ENCODE measurements around the gene CLASP1.
"Not testable (repeated sequence)": the region's sequence is repeated elsewhere in the genome, so short reads cannot be mapped to it uniquely, and the experiment has no call there.

Gene CLASP1

DNA sequence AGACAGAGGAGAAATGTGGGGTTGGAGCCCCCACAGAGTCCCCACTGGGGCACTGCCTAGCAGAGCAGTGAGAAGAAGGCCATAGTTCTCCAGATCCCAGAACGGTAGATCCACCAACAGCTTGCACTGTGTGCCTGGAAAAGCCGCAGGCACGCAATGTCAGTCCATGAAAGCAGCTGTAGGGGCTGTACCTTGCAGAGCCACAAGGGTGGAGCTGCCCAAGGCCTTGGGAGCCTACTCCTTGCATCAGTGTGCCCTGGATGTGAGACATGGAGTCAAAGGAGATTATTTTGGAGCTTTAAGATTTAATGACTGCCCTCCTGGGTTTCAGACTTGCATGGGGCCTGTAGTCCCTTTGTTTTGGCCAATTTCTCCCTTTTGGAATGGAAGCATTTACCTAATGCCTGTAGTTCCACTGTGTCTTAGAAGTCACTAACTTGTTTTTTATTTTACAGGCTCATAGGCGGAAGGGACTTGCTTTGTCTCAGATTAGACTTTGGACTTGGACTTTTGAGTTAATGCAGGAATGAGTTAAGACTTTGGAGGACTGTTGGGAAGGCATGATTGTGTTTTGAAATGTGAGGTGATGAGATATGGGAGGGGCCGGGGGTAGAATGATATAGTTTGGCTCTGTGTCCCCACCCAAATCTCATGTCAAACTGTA lies 274.7 kb downstream of the CLASP1 start:
- DNase-seq (ENCODE audit: low read depth in 2 of 2), result not testable (repeated sequence)

DNA sequence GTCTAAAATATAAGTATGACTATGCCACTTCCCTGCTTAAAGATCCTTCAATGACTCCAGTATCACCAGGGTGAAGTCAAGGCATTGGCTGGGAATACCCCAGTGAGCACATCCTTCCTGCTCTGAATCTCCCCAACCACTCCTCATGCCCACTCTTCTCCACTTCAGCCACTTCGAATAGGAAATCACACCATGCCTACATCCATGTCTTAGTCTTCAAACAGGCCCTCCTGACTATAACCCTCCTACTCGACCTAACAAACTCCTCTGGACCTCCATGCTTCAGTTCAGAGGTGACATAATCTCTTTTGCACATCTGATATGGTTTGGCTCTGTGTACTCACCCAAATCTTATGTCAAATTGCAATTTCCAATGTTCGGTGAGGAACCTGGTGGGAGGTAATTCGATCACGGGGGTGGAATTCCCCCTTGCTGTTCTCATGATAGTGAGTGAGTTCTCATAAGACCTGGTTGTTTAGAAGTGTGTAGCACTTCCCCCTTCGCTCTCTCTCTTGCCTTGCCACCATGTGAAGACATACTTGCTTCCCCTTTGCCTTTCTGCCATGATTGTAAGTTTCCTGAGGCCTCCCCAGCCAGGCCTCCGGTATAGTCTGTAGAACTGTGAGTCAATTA lies 276.4 kb downstream of the CLASP1 start:
- DNase-seq (ENCODE audit: low read depth in 2 of 2), result no peak

- DNase-seq (ENCODE audit: low read depth in 2 of 2), result no peak
Observed at GRCh38 chr2:121372082-121372481, 277.2 kb downstream of the CLASP1 start.

GRCh38 chr2:121368836-121369235 lies 280.4 kb downstream of the CLASP1 start:
- DNase-seq (ENCODE audit: low read depth in 2 of 2), result no peak

DNA sequence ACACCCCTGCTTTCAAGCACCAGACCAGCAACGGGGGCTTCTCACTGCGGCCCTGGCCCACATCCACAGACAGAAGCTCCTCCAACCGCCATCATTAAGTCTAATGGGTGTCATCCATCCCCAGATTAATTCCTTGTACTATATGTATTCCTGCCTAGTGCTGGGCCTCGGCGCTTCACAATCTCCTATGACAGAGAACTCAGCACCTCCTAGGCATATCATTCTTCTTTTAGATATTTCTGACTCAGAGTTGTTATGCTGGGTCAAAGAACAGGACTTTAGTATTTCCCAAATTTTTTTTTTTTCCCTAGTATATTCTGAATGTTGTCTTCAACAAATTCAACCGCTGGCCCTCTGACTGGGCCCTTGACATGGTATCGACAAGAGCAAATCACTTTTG lies 281.1 kb downstream of the CLASP1 start:
- DNase-seq (ENCODE audit: low read depth in 2 of 2), result no peak

DNA sequence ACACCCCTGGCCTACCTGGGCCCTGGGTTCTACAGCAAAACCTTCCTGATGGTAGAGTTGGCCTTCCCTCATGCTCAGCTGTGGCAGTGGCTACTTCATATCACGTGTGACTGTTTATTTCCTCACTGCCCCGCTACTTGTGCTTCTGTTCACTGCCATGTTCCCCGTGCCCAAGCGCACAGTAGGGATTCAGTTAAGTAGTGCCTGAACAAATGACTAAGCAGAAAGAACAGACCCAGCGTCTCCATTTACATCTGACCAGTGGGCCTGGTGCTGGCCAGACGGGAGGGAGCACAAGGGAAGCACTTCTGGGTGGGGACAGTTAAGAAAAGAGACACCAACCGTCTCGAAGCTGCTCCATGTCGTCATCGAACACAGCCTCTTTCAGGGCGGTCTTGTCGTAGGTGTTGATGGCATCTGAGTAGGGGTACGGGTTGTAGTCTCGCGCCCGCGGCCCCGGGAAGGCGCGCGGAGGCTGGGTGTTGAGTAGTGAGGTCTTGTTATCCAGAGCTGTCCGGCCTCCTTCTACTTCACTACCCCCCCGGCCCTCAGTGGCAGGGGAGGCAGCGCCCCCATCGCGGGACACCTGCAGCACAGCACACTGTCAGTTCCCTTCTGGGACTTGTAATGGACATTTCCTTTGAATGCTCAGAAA lies 281.9 kb downstream of the CLASP1 start:
- no peak for DNase-seq (ENCODE audit: low read depth in 2 of 2)

GRCh38 chr2:121366040-121366439 lies 283.2 kb downstream of the CLASP1 start:
- DNase-seq (ENCODE audit: low read depth in 2 of 2), result no peak

DNA sequence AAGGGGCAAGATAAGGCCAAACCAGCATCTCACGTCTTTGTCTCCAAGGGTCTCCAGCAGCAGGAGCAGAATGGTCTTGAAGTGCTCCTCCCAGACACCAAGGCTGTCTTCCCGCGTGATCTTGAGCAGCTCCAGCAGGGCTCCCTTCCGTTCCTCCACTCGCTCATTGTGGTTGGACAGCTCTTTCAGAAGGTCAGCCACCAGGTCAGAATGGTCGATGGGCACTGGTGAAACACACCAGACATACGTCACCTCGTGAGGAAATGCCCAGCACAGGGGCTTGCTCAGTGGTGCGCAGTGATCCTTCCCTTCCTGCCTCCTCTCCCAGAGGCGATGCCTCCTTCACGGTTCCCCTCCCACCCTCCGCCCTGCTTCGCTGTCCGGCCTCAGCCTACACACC lies 284.2 kb downstream of the CLASP1 start:
- DNase-seq (ENCODE audit: low read depth in 2 of 2), result no peak

DNA sequence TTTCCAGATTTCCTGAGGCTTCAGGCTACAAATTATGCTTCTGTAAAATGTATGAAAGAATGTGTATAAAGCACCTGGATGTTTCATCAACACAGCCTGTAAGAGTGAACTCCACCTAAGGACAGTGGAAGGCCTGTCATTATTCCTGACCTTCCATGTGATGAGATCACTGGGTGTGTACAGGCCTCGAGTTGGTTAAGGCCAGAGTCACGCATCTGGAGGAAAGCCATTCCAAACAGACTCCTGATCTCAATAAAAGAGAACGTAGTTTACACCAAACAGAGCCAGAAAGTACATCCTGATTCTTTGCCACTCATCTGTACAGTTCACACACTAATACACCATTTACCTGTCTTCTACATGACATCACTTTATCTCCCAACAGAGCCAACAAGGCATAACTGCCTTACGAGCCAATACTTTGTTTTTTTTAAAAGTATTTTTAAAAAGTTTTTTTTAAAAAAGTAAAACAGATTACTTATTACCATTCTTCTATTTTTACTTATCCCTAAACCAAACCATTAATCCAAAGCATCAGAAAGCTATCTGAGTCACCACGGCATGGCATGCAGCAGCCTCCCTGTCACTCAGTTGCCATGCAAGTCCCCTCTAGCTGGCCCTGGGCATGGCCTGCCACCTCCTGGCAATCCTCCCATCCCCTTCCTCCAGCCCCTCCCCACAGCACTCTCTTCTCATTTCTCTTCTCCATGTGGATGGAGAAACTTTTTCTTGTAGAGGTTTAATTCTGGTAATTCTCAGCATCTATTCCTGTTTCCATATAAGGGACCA lies 285.4 kb downstream of the CLASP1 start:
- no peak for DNase-seq (ENCODE audit: low read depth in 2 of 2)

DNA sequence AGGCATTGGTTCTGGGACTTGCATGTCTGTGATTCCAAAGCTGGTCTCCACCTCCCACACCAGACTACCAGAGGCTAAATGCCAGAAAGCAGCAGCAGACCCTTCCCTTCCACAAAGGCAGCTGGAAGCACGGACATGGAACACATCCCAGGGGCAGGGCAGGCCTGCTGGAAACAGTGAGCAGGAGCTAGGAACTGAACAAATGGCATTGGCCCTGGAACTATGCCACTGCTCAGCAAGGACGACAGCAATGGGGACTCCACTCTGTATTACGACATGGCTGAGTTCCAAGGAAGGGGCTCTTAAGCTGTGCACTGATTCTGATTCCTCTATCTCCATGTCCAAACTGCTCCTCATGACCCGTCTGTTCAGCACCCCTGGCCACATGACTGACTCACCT lies 286.5 kb downstream of the CLASP1 start:
- DNase-seq (ENCODE audit: low read depth in 2 of 2), result no peak

GRCh38 chr2:121362226-121362625 lies 287.0 kb downstream of the CLASP1 start:
- no peak for DNase-seq (ENCODE audit: low read depth in 2 of 2)

GRCh38 chr2:121360566-121361300 lies 288.5 kb downstream of the CLASP1 start:
- DNase-seq (ENCODE audit: low read depth in 2 of 2), result no peak

GRCh38 chr2:121359716-121360565 lies 289.3 kb downstream of the CLASP1 start:
- no peak for DNase-seq (ENCODE audit: low read depth in 2 of 2)

GRCh38 chr2:121359170-121359569 lies 290.1 kb downstream of the CLASP1 start:
- DNase-seq (ENCODE audit: low read depth in 2 of 2), result no peak

DNA sequence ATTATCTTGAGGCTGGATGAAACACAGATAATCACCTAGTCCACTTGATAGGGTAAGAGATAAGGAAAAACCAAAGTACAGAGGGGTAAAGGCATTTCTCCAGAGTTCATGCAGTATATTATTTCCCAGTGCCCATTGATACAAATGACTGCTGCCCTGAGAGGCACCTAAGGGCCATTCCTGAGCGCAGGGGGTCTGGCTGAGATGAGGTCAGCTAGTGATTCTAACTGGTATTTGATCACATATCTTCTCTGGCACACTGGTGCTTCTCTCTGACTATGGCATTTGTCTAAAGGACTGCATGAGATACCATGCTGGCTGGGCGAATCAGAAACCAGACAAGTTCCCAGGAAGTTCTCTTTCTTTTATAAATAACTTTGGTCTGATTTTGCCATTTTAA lies 291.0 kb downstream of the CLASP1 start:
- no peak for DNase-seq (ENCODE audit: low read depth in 2 of 2)

DNA sequence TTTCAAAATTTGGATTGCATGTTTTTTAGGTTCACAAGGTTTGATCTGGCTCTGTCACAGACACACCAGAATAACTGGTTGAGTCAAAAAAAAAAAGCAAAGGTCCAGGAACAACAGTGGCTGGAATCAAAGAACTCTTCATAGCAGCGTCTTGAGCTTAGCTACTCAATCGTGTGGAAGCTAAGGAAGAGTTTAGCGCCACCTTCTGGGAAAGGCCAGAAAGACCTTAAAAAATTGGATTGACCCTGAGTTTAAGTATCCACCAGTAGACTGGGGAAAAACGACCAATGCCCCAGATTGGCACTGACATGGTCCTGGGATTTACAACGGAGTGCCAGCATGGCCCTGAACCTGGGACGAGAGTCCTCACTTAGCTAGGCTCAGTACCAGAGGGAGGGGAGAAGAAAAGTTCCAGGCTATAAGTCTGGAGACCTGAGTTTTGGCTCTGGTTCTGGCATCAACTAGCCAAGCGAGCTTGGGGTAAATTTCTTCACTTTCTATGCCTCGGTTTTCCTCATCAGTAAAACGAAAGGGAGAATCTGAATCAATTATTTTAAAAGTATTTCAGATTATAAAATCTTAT lies 293.1 kb downstream of the CLASP1 start:
- no peak for DNase-seq (ENCODE audit: low read depth in 2 of 2)

DNA sequence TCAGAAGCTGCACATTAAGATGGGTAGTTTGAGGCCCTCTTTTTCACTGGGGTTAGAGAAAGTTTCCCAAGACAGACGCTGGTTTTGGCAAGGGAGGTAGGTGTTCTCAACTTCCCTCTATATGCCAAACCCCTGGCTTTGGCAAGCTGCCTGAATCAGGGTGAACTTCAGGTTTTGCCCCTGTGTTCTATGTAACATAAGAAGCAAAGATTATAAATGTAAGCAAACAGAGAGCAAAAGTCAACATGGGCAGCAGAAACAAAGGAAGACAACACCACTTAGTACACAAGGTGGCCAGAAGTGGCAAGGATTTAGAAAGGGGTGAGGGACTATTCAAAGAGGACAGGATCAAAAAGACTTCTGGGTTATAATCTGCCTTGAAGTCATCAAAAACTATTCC lies 293.8 kb downstream of the CLASP1 start:
- DNase-seq (ENCODE audit: low read depth in 2 of 2), result no peak

- no peak for DNase-seq (ENCODE audit: low read depth in 2 of 2)
Observed at GRCh38 chr2:121351521-121352318, 297.5 kb downstream of the CLASP1 start.

DNA sequence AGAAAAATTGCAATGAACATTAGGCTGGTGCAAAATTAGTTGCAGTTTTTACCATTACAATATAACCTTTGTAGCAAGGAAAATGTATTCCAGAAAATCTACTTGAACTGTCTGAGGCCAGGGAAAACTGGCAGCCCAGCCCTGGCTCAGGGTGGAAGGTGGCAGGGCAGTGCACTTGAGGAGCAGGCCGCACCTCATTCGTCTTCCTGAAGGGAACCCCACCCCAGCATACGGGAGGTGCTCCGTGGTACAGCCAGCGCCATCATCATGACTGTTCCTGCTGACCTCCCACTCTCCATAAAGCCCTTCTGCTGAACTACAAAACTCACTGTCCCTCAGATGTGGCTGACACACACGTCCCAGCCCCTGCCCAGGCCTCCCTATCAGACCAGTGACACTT lies 298.4 kb downstream of the CLASP1 start:
- no peak for DNase-seq (ENCODE audit: low read depth in 2 of 2)

DNA sequence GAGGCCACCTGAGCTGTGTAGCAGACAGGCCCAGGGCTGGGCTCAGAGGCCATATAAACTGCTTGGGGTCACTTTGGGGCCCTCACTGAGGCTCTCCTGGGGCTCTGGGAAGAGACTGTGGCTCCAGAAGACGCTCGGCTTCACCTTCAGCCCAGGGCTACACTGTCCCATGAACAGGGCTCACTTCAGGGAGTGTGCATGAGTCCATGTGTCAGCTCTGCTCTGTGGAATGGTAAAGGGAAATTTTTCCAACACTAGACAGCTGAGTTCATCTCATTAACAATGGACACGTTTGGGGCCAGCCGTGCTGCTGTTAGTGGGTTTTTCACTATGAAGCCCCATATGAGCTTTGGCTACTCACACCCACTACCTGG lies 298.9 kb downstream of the CLASP1 start:
- DNase-seq (ENCODE audit: low read depth in 2 of 2), result no peak

All from stimulated activated CD4-positive, alpha-beta T cell treated with anti-CD3 and anti-CD28 coated beads, Interleukin-1b, Interleukin-23, amount 100 ng/mL, for 4 hours (primary cell).